Measurements from ENCODE around the gene PCDHGC5. TPM values are rescaled to one million over a fixed set of nuclear protein-coding genes. Genes with fewer than 3 reads are reported as not detected.

PCDHGC5 gene
- total RNA-seq, 1 experiment from 2014 or later = 0.25 TPM

DNA sequence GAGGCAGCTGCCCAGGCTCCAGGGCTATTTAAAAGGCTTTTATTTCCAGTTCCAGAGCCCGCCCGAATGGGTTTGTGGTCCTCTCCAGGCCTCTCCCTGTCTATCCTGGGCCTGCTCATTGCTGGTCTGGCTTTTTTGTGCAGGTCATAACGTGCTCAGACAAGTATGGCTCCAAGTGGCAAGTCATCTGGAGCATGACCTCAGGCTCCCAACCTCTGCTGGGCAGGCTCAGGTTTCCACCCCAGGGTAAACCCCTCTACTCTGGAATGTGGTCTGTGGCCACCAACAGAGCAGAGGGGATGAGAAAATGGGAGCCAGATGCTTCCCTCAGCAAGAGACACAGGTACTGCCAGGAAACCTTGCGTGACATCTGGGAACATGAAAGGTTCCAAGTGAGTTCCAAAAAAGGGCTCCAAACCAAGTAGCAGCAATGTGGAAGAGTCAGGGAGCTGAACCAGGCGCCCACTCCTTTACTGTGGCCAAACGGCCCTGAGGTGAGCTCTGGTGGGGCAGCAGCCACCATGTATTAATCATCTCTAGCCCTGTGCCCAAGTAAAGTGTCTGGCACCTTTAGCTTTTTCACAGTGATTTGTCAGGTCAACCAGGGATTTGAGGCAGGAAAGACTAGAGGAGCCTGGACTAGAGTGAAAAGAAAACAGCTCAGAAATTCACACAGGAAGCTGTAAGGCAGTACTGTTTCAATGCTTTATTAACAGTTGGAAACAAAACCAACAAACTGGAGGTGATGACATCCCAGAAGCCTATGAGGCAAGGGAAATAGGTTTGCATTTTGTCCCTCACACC is 25.7 kb downstream of the PCDHGC5 start:
- Mint-ChIP-seq H3K4me1 (ENCODE audit: low read depth, unreplicated experiment) (no peaks in the 10 kb centered on the region), H3K9me3 (ENCODE audit: unreplicated experiment) (no peaks in the 10 kb centered on the region), H3K27me3 (ENCODE audit: insufficient read depth, unreplicated experiment) (no peaks in the 10 kb centered on the region), H3K36me3 (ENCODE audit: insufficient read depth, unreplicated experiment) (peaks cover 82% of the 10 kb centered on the region), H3K4me3 (ENCODE audit: unreplicated experiment) (no peak overlapping the region), H3K27ac (ENCODE audit: unreplicated experiment) (no peak overlapping the region)
- no peaks in the 10 kb centered on the region for H3K4me1 ChIP-seq
- BruUV-seq (replicated peaks) = no TSS peak
- no peaks in the 10 kb centered on the region for H3K27me3 ChIP-seq (replicated peaks; ENCODE audit: control insufficient read depth, insufficient read depth, low read length)
- H3K4me3 ChIP-seq (ENCODE audit: low read depth, low read length) = no peak overlapping the region
- intact Hi-C loops (cut with micrococcal nuclease; ENCODE audit: unreplicated experiment) = no loop called here
- peak in 1 of 2 experiments; percentile 75 for DNase-seq
- H3K36me3 ChIP-seq (ENCODE audit: control insufficient read depth, insufficient read depth, low read length) = no peaks in the 10 kb centered on the region; the same call in 1 of the 2 replicates
- TF ChIP-seq, protein P1, sequence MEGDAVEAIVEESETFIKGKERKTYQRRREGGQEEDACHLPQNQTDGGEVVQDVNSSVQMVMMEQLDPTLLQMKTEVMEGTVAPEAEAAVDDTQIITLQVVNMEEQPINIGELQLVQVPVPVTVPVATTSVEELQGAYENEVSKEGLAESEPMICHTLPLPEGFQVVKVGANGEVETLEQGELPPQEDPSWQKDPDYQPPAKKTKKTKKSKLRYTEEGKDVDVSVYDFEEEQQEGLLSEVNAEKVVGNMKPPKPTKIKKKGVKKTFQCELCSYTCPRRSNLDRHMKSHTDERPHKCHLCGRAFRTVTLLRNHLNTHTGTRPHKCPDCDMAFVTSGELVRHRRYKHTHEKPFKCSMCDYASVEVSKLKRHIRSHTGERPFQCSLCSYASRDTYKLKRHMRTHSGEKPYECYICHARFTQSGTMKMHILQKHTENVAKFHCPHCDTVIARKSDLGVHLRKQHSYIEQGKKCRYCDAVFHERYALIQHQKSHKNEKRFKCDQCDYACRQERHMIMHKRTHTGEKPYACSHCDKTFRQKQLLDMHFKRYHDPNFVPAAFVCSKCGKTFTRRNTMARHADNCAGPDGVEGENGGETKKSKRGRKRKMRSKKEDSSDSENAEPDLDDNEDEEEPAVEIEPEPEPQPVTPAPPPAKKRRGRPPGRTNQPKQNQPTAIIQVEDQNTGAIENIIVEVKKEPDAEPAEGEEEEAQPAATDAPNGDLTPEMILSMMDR (IDR thresholded peaks at IDR 0.05; ENCODE audit: insufficient read depth in 1 of 2, low read depth in 1 of 2, low read length in 1 of 2, severe bottlenecking in 1 of 2, unreplicated experiment in 1 of 2) = no peak
- ChIA-PET CTCF (interaction anchor here (1.1 to 1.3 kb wide), 2 partner anchors 11 to 102 kb away, joined by 4 read pairs; partner anchors contain the start of gene PCDHGA10), POLR2A (no interaction called here)
- no peaks in the 10 kb centered on the region for H3K9me3 ChIP-seq

DNA sequence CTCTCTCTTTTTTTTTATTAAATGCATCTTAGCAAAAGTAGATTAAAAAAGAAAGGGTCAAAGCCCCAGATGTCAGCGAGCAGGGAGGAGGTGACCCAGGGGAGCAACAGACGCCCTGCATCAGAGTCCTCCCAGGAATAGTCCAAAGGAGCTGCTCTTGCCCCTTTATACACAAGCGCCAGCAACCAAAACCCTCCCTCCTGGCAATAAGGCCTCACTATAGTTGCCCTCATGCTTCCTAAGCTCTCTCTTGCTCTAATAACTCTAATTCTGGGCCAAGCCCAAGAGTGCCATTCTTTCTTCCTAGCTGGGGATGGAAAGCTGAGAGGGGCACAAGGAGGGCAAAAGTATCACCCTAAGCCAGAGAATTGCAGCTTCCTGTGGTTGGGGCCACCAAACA is 26.3 kb downstream of the PCDHGC5 start:
- H3K4me3 Mint-ChIP-seq (ENCODE audit: unreplicated experiment) = no peak overlapping the region
- no peak overlapping the region for H3K27ac Mint-ChIP-seq (ENCODE audit: unreplicated experiment)
- H3K9me3 ChIP-seq = no peaks in the 10 kb centered on the region
- BruUV-seq (replicated peaks) = TSS peak; percentile 69
- H3K4me1 ChIP-seq = no peaks in the 10 kb centered on the region
- H3K4me3 ChIP-seq (ENCODE audit: low read depth, low read length) = no peak overlapping the region
- no peaks in the 10 kb centered on the region for H3K9me3 Mint-ChIP-seq (ENCODE audit: unreplicated experiment)
- H3K36me3 ChIP-seq (ENCODE audit: control insufficient read depth, insufficient read depth, low read length) = no peaks in the 10 kb centered on the region; the same call in 1 of the 2 replicates
- no peak for DNase-seq
- ChIA-PET CTCF (interaction anchor here (1.1 kb wide), 1 partner anchor 102 kb away, joined by 4 read pairs; the partner anchor contains the start of gene PCDHGA10), POLR2A (no interaction called here)
- no peaks in the 10 kb centered on the region for H3K27me3 ChIP-seq (replicated peaks; ENCODE audit: control insufficient read depth, insufficient read depth, low read length)
- no peaks in the 10 kb centered on the region for H3K27me3 Mint-ChIP-seq (ENCODE audit: insufficient read depth, unreplicated experiment)
- H3K36me3 Mint-ChIP-seq (ENCODE audit: insufficient read depth, unreplicated experiment) = peaks cover 88% of the 10 kb centered on the region
- intact Hi-C loops (cut with micrococcal nuclease; ENCODE audit: unreplicated experiment) = no loop called here
- H3K4me1 Mint-ChIP-seq (ENCODE audit: low read depth, unreplicated experiment) = no peaks in the 10 kb centered on the region
- TF ChIP-seq, protein P1 (IDR thresholded peaks at IDR 0.05; ENCODE audit: insufficient read depth in 1 of 2, low read depth in 1 of 2, low read length in 1 of 2, severe bottlenecking in 1 of 2, unreplicated experiment in 1 of 2) = no peak

DNA sequence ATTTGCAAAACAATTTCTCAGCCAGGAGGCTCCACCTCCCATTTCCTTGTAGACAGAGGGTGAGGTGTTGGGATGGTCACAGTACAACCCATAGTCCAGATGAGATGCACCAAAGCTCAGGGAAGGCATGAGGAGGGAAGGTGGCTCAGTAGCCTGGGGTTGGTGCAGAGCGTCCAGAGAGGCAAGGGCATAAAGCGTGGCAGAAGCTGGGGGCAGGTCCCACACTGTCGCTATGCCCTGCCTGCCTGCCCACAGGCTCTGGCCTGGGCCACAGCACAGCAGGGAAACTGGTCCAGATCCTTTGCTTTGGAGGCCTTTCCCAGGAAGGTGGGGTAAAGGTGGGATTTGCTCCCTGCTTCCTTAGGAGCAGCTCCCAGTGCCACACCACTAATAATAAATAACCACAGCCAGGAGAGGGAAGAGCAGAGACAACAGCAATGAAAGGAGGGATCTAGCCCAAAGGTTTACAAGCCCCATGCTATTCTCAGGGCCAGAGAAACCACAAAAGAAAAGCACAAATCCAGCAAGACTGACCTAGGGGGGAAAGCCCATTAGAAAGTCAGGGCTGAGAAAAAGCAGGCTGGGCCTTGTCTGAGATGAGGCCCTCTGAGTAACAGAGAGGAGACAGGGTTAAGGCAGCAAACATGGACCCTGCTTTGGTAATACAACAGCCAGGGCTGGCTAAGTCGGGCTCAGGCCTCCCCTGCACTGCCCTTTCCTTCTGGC is 27.2 kb downstream of the PCDHGC5 start:
- intact Hi-C loops (cut with micrococcal nuclease; ENCODE audit: unreplicated experiment) = no loop called here
- peak overlapping the region; percentile 55 for H3K27ac Mint-ChIP-seq (ENCODE audit: unreplicated experiment)
- no TSS peak for BruUV-seq (replicated peaks)
- H3K4me1 ChIP-seq = no peaks in the 10 kb centered on the region
- no peak overlapping the region for H3K4me3 ChIP-seq (ENCODE audit: low read depth, low read length)
- no peaks in the 10 kb centered on the region for H3K27me3 ChIP-seq (replicated peaks; ENCODE audit: control insufficient read depth, insufficient read depth, low read length)
- peaks cover 98% of the 10 kb centered on the region for H3K36me3 Mint-ChIP-seq (ENCODE audit: insufficient read depth, unreplicated experiment)
- ChIA-PET POLR2A (no interaction called here), CTCF (interaction anchor here (1.1 kb wide), 1 partner anchor 103 kb away, joined by 4 read pairs; the partner anchor contains the start of gene PCDHGA10)
- H3K9me3 ChIP-seq = no peaks in the 10 kb centered on the region
- no peaks in the 10 kb centered on the region; the same call in 1 of the 2 replicates for H3K36me3 ChIP-seq (ENCODE audit: control insufficient read depth, insufficient read depth, low read length)
- H3K9me3 Mint-ChIP-seq (ENCODE audit: unreplicated experiment) = no peaks in the 10 kb centered on the region
- no peak overlapping the region for H3K4me3 Mint-ChIP-seq (ENCODE audit: unreplicated experiment)
- TF ChIP-seq, protein P1 (IDR thresholded peaks at IDR 0.05; ENCODE audit: insufficient read depth in 1 of 2, low read depth in 1 of 2, low read length in 1 of 2, severe bottlenecking in 1 of 2, unreplicated experiment in 1 of 2) = no peak
- no peaks in the 10 kb centered on the region for H3K27me3 Mint-ChIP-seq (ENCODE audit: insufficient read depth, unreplicated experiment)
- no peaks in the 10 kb centered on the region for H3K4me1 Mint-ChIP-seq (ENCODE audit: low read depth, unreplicated experiment)
- no peak for DNase-seq

Measured in Caco-2 (cell line).